ENCODE measurements around the gene PFN3. TPM values are rescaled to one million over a fixed set of nuclear protein-coding genes. Genes with fewer than 3 reads are reported as not detected.
"Not testable (repeated sequence)": the region's sequence is repeated elsewhere in the genome, so short reads cannot be mapped to it uniquely, and the experiment has no call there.

PFN3 gene
- total RNA-seq, 1 donor from 2014 or later: not detected

- Histone ChIP-seq H3K79me2 (ENCODE audit: low read depth) (peaks cover 20% of the 10 kb centered on the region), H3K4me2 (no peak overlapping the region), H3K4me3 (no peak overlapping the region), H3K4me1 (peaks cover 9% of the 10 kb centered on the region), H3F3A (ENCODE audit: low read depth) (peaks cover 12% of the 10 kb centered on the region), H3K27me3 (no peaks in the 10 kb centered on the region), H3K9me3 (ENCODE audit: low read depth) (no peaks in the 10 kb centered on the region), H3K36me3 (no peaks in the 10 kb centered on the region), H2AFZ (replicated peaks) (no peak overlapping the region), H3K9ac (no peak overlapping the region), H4K20me1 (ENCODE audit: low read depth) (peaks cover 20% of the 10 kb centered on the region), H3K27ac (no peak overlapping the region)
- no peaks in the 10 kb centered on the region for H3K9me3 Mint-ChIP-seq
- peak overlapping the region; percentile 70 for H3K27ac Mint-ChIP-seq
- no peaks in the 10 kb centered on the region for H3K36me3 Mint-ChIP-seq
- peaks cover 13% of the 10 kb centered on the region for H3K27me3 Mint-ChIP-seq (ENCODE audit: insufficient read depth, low read depth)
- no peak overlapping the region for H3K4me3 Mint-ChIP-seq
- peaks cover 15% of the 10 kb centered on the region for H3K4me1 Mint-ChIP-seq
- TF ChIP-seq EZH2phosphoT487 (IDR thresholded peaks at IDR 0.05): no peak
- no peak for TF ChIP-seq EZH2 (IDR thresholded peaks at IDR 0.05)
- no peak for TF ChIP-seq CTCF (IDR thresholded peaks at IDR 0.05)
- no peak for DNase-seq (ENCODE audit: low spot score)
Measured at GRCh38 chr5:177423671-177424070, 23.2 kb upstream of the PFN3 start.

GRCh38 chr5:177421062-177421798 is 20.8 kb upstream of the PFN3 start:
- H3K79me2 ChIP-seq (ENCODE audit: low read depth): no peaks in the 10 kb centered on the region
- no peak overlapping the region for H3K4me2 ChIP-seq
- Mint-ChIP-seq H3K27me3 (ENCODE audit: insufficient read depth, low read depth) (peaks cover 13% of the 10 kb centered on the region), H3K4me1 (peaks cover 6% of the 10 kb centered on the region), H3K36me3 (no peaks in the 10 kb centered on the region), H3K4me3 (no peak overlapping the region), H3K27ac (peak overlapping the region; percentile 43), H3K9me3 (no peaks in the 10 kb centered on the region)
- H4K20me1 ChIP-seq (ENCODE audit: low read depth): no peaks in the 10 kb centered on the region
- no peak overlapping the region for H3K9ac ChIP-seq
- H3K4me1 ChIP-seq: no peaks in the 10 kb centered on the region
- H3K27ac ChIP-seq: no peak overlapping the region
- H2AFZ ChIP-seq (replicated peaks): no peak overlapping the region
- DNase-seq (ENCODE audit: low spot score): no peak
- TF ChIP-seq CTCF (IDR thresholded peaks at IDR 0.05): no peak
- TF ChIP-seq EZH2 (IDR thresholded peaks at IDR 0.05): no peak
- TF ChIP-seq EZH2phosphoT487 (IDR thresholded peaks at IDR 0.05): no peak
- no peaks in the 10 kb centered on the region for H3K27me3 ChIP-seq
- H3K4me3 ChIP-seq: no peak overlapping the region
- peaks cover 12% of the 10 kb centered on the region for H3F3A ChIP-seq (ENCODE audit: low read depth)
- no peaks in the 10 kb centered on the region for H3K9me3 ChIP-seq (ENCODE audit: low read depth)
- no peaks in the 10 kb centered on the region for H3K36me3 ChIP-seq

- not testable (repeated sequence) for H3F3A ChIP-seq (ENCODE audit: low read depth); H4K20me1 ChIP-seq (ENCODE audit: low read depth); H3K9ac ChIP-seq; H3K27ac Mint-ChIP-seq; H3K27ac ChIP-seq; H3K36me3 Mint-ChIP-seq; H3K4me2 ChIP-seq; H3K4me1 Mint-ChIP-seq; DNase-seq (ENCODE audit: low spot score); H3K4me3 ChIP-seq; H3K4me1 ChIP-seq; H3K36me3 ChIP-seq; H2AFZ ChIP-seq (replicated peaks); H3K9me3 ChIP-seq (ENCODE audit: low read depth); H3K27me3 ChIP-seq; H3K79me2 ChIP-seq (ENCODE audit: low read depth); H3K9me3 Mint-ChIP-seq; H3K4me3 Mint-ChIP-seq
- H3K27me3 Mint-ChIP-seq (ENCODE audit: insufficient read depth, low read depth): peaks cover 13% of the 10 kb centered on the region
Measured at GRCh38 chr5:177420472-177420871, 20.0 kb upstream of the PFN3 start.

- Histone ChIP-seq H3K4me3 (no peak overlapping the region), H3F3A (ENCODE audit: low read depth) (no peaks in the 10 kb centered on the region), H3K27ac (no peak overlapping the region), H3K27me3 (no peaks in the 10 kb centered on the region), H3K9me3 (ENCODE audit: low read depth) (no peaks in the 10 kb centered on the region), H2AFZ (replicated peaks) (no peak overlapping the region), H3K4me1 (no peaks in the 10 kb centered on the region), H3K4me2 (no peak overlapping the region), H3K9ac (no peak overlapping the region), H3K36me3 (no peaks in the 10 kb centered on the region), H3K79me2 (ENCODE audit: low read depth) (no peaks in the 10 kb centered on the region), H4K20me1 (ENCODE audit: low read depth) (no peaks in the 10 kb centered on the region)
- Mint-ChIP-seq H3K4me3 (no peak overlapping the region), H3K27me3 (ENCODE audit: insufficient read depth, low read depth) (peaks cover 12% of the 10 kb centered on the region), H3K36me3 (no peaks in the 10 kb centered on the region), H3K27ac (no peak overlapping the region), H3K4me1 (no peaks in the 10 kb centered on the region), H3K9me3 (no peaks in the 10 kb centered on the region)
- no peak for DNase-seq (ENCODE audit: low spot score)
- TF ChIP-seq CTCF (IDR thresholded peaks at IDR 0.05) (no peak), EZH2 (IDR thresholded peaks at IDR 0.05) (no peak), EZH2phosphoT487 (IDR thresholded peaks at IDR 0.05) (no peak)
Measured at GRCh38 chr5:177419046-177419445, 18.6 kb upstream of the PFN3 start.

- H3K36me3 Mint-ChIP-seq; DNase-seq (ENCODE audit: low spot score): not testable (repeated sequence)
Measured at GRCh38 chr5:177417081-177417480, 16.6 kb upstream of the PFN3 start.

More at GRCh38 chr5:177417081-177417480, 16.6 kb upstream of the PFN3 start:
- H3K27ac Mint-ChIP-seq; H4K20me1 ChIP-seq (ENCODE audit: low read depth); H3F3A ChIP-seq (ENCODE audit: low read depth); H3K36me3 ChIP-seq; H3K9me3 Mint-ChIP-seq; H3K9ac ChIP-seq; H3K4me1 ChIP-seq; H3K9me3 ChIP-seq (ENCODE audit: low read depth); H3K79me2 ChIP-seq (ENCODE audit: low read depth); H3K27me3 ChIP-seq; H3K4me1 Mint-ChIP-seq; H3K4me3 ChIP-seq; H3K27ac ChIP-seq; H3K4me2 ChIP-seq; H3K27me3 Mint-ChIP-seq (ENCODE audit: insufficient read depth, low read depth); H2AFZ ChIP-seq (replicated peaks); H3K4me3 Mint-ChIP-seq: not testable (repeated sequence)
